Measurements from ENCODE around the gene FRMD8.
A peak's percentile ranks its signal among the peaks of the same experiment; 100 is the strongest.

FRMD8 gene

DNA sequence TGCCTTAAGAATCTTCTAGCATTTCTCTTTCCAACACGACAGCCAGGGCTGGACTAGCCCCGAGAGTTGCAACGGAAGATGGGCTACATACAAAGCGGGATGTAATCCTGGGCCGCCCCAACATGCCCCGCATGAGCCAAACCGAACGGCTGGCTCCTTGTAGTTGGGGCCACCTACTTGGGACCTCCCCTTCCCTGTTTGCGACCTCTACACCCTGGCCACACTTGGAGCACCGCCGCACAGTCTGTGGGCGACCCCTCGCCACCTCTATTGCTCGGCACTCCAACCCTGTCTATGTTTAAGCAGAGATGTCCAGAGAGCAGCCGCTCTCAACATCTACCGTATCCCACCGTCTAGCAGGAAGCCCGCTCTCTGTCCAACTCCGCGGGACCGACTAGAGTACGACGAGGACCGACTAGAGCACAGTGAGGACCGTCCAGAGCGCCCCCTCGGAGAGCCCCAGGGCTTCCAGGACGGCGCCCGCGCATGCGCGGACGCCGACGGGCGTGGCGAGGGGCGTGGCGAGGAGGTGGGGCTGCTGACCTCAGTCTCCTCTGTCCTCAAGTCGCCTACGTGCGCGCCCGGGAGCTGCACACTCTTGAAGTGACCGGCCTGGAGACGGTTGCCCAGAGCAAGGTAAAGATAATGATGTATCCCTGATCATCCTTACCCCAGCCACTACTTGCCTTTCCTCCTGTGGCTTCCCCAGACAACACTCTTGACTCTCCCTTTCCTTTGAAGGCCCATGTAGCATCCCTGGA, 68.4 kb downstream of the FRMD8 start:
- peak; percentile 86 for DNase-seq (ENCODE audit: low spot score)

DNA sequence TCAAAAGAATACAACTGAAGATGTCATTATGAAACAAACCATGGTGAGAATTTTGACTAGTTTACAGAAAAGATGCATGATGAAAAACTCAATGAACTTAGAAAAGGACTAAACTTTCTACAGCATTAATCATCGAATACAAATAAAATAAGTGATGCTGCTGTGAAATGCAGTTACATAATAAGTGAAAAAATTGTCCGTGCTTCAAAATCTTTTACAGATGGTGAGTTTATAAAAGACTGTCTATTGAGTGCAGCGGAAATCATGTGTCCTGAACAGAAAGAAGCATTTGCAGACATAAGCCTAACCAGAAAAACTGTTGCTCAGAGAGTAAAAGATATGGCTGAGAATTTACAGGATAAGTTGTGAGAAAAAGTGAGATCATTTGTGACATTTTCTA, 70.0 kb downstream of the FRMD8 start:
- no peak for DNase-seq (ENCODE audit: low spot score)

DNA sequence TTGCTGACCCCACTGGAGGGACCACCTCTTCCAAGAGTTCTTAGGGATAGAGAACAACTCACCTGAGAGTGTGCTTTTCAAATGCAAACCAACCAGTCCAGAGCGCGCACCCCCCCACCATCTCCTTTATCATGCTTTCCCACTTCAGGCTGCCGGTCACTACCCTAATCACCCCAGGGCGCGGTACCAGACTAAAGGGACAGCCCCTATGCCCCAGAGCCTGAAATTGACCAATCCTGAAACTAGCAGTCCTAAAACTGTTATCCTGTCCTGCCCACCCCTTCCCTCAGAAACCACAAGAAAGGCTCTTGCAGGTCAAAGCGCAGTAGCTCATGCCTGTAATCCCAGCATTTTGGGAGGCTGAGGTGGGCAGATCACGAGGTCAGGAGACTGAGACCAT, 73.1 kb downstream of the FRMD8 start:
- no peak for DNase-seq (ENCODE audit: low spot score)

All from activated CD4-positive, alpha-beta T cell treated with anti-CD3 and anti-CD28 coated beads, Interleukin-2, Interleukin-4, amounts not matched to agents 100 ng/mL and 50 ng/mL, durations not matched to agents 16 hours and 8 hours (primary cell).